GM18867 (cell line): ENCODE measurements around the gene PCSK1N.

Experiments used
- ATAC-seq: cut with Tn5 transposase; IDR thresholded peaks from one replicate; pipeline ENCODE4 v1.9.1; 2021; ENCODE audit warnings: mild to moderate bottlenecking, moderate library complexity; ENCODE audit not compliant: unreplicated experiment

The PCSK1N gene

GRCh38 chrX:48791063-48791820, 44.2 kb downstream of the PCSK1N start:
- no peak for ATAC-seq

GRCh38 chrX:48790477-48790876, 44.9 kb downstream of the PCSK1N start:
- ATAC-seq: no peak

- no peak for ATAC-seq
These were observed 45.8 kb downstream of the PCSK1N start for GRCh38 chrX:48789366-48790220.

- ATAC-seq: no peak
These were observed 47.6 kb downstream of the PCSK1N start for GRCh38 chrX:48787505-48788443.

- no peak for ATAC-seq
These were observed 48.4 kb downstream of the PCSK1N start for GRCh38 chrX:48786825-48787504.

GRCh38 chrX:48786341-48786800, 49.0 kb downstream of the PCSK1N start, which contains the start of gene GATA1:
GATA1 (plus strand) TSS chrX:48786590; CDS start chrX:48791110, 4,520 bp downstream.
- ATAC-seq: no peak

- no peak for ATAC-seq
These were observed 49.7 kb downstream of the PCSK1N start for GRCh38 chrX:48785540-48786214.

- no peak for ATAC-seq
These were observed 50.2 kb downstream of the PCSK1N start for GRCh38 chrX:48785186-48785539.

- no peak for ATAC-seq
These were observed 50.7 kb downstream of the PCSK1N start for GRCh38 chrX:48784726-48785125.

GRCh38 chrX:48782795-48783194, 52.6 kb downstream of the PCSK1N start:
- no peak for ATAC-seq

- ATAC-seq: no peak
These were observed 53.2 kb downstream of the PCSK1N start for GRCh38 chrX:48782216-48782615.

GRCh38 chrX:48781705-48782104, 53.7 kb downstream of the PCSK1N start:
- no peak for ATAC-seq
